Aorta (tissue), 4 donors: Measurements from ENCODE around the gene MFSD6. TPM values are rescaled to one million over a fixed set of nuclear protein-coding genes. Genes with fewer than 3 reads are reported as not detected.

Experiments used
- polyA plus RNA-seq, 2 donors: library from polyadenylated mRNA; stranded (reverse); fragments of 200-250 nt; gene quantifications; one replicate each; pipeline ENCODE4 v1.2.3, GENCODE V29; 2013
- total RNA-seq, 2 donors: library from RNA; stranded (reverse); fragmentation: NEBNext Ultra II Directional; extraction: Animal tissue kit (Norgen Biotek cat#: 25700); gene quantifications; one replicate each; pipeline ENCODE4 v1.2.1, GENCODE V29; 2021
- donor health status: healthy with polysubstance abuse.
- donor health status: Bipolar disorder and iron deficiency.
- donor health status: DM: no; HTN: no; CAD: no.
- donor health status: DM: yes; HTN: yes; CAD: no.

The MFSD6 gene
- total and polyA plus RNA-seq, 4 donors, result 10.1 to 21.5 (median 16.8) TPM

Other genes with a start within 250 kb of the MFSD6 start
- 10 to 100 TPM; 50.1 to 51.5 TPM for gene HIBCH, start 88.5 kb upstream of the MFSD6 start, total RNA-seq
- 10 to 100 TPM; 28.9 to 34.6 TPM for gene HIBCH, start 88.5 kb upstream of the MFSD6 start, polyA plus RNA-seq
- 10 to 100 TPM; 31.8 to 39.7 TPM for gene INPP1, start 64.8 kb upstream of the MFSD6 start, total RNA-seq
- gene INPP1, start 64.8 kb upstream of the MFSD6 start, polyA plus RNA-seq, result 10 to 100 TPM; 18.5 to 43.1 TPM
- gene NEMP2, start 126.4 kb downstream of the MFSD6 start, total RNA-seq, result 1 to 10 TPM; 8.0 to 8.6 TPM
- 1 to 10 TPM in 1 of 2 donors, under 1 TPM in 1; 0.88 to 3.1 TPM for gene NEMP2, start 126.4 kb downstream of the MFSD6 start, polyA plus RNA-seq
- gene NAB1, start 240.7 kb downstream of the MFSD6 start, total RNA-seq, result 10 to 100 TPM; 49.5 to 67.8 TPM
- gene NAB1, start 240.7 kb downstream of the MFSD6 start, polyA plus RNA-seq, result 10 to 100 TPM; 26.9 to 36.2 TPM